Stimulated activated CD4-positive, alpha-beta T cell treated with anti-CD3 and anti-CD28 coated beads, Interleukin-1b, Interleukin-23, amount 100 ng/mL, for 4 hours (primary cell): Measurements from ENCODE around the gene LDHA.
A peak's percentile ranks its signal among the peaks of the same experiment; 100 is the strongest.
"Not testable (repeated sequence)": the region's sequence is repeated elsewhere in the genome, so short reads cannot be mapped to it uniquely, and the experiment has no call there.

Source experiments
- DNase-seq, 2 donors: peaks; one replicate each; pipeline ENCODE4 v3.0.0-alpha.2; 2020; ENCODE audit warnings: low read depth in 2 of 2

Gene LDHA

DNA sequence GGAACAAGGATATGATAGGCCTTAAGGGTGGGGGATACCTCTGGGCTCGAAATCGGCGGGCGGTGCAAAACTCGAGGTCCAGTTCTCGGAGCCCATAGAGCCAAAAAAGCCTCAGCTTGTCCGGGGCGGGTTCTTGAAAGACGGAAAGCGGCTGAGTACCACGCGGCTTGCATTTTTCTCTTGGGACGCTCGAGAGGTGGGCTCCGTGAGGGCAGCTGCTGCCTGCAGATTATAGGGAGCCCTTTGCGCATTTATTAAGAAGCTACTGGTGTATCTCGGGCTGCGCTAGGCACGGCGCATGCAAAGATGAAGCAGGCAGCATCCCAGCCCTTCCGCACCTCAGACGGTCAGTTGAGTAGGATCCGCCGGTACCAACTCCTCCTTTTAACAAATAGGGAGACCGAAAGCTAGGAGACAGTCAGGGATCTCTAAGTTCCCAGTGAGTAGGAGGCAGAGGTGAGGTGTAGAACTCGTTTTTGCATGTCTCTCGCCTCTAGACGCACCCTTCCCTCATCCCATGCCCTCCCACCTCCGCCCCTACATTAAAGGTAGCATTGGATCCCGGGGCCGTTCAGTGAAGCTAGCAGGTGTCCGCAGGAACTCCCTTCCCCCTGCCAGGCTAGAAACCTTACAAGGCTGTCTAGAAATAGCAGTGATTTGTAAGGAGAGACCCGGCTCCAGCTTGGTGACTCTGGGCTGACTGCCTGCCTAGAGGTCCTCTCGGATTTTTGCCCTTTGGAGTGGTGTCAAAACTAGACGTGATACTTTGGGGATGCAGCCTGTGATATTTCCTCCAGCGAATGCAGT is 768 bp downstream of the LDHA start:
- no peak for DNase-seq

DNA sequence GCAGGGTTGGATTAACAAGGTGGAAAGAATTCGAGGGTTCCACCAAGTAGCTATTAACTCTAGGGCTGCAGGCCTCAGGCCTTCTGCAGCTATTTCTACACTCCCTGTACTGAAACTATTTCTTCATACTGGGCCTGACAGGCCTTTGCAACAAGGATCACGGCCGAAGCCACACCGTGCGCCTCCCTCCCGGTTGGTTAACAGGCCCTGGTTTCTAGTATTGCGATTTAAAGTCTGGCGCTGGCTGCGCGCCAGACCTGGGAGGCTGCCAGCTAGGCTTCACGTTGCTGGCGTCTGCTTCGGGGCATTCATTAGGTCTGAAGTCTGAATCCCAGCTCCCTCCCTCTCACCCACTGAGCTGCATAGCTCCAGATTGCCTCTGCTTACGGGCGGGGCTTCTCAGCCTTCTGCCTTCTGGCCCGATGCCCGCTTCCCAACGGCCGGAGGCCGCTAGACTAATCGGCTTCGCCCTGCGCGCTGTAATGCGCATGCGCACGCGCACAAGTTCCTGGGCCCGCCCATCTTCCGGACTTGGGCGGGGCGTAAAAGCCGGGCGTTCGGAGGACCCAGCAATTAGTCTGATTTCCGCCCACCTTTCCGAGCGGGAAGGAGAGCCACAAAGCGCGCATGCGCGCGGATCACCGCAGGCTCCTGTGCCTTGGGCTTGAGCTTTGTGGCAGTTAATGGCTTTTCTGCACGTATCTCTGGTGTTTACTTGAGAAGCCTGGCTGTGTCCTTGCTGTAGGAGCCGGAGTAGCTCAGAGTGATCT is 1.6 kb downstream of the LDHA start:
- DNase-seq: peak; percentile 88 to 92

DNA sequence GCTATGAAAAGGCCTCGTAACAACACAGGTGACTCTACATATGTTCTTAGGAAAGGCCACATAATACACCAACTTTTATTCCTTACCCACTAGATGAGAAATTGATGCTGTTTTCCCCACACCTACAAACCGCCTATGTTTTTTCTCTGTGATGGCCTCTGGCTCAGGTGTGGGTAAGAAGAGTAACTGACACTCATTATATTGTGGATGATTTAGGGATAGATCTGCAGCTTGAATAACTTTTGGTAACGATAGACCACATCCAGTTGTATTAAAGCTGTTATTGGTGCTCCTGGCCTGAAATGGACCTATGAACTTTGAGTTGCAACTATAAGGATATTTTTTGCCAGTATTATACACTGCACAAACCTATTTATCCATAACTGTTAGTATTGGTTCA is 3.6 kb downstream of the LDHA start:
- DNase-seq: no peak

DNA sequence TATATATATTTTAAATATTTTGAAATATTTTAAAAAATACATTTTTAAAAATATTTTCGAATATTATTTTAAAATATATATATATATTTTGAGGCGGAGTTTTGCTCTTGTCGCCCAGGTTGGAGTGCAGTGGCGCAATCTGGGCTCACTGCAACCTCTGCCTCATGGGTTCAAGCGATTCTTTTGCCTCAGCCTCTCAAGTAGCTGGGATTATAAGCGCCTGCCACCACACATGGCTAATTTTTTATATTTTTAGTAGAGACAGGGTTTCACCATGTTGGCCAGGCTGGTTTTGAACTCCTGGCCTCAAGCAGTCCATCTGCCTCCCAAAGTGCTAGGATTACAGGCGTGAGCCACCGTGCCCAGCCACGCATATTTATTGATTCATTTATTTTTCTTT is 6.7 kb downstream of the LDHA start:
- not testable (repeated sequence) for DNase-seq

DNA sequence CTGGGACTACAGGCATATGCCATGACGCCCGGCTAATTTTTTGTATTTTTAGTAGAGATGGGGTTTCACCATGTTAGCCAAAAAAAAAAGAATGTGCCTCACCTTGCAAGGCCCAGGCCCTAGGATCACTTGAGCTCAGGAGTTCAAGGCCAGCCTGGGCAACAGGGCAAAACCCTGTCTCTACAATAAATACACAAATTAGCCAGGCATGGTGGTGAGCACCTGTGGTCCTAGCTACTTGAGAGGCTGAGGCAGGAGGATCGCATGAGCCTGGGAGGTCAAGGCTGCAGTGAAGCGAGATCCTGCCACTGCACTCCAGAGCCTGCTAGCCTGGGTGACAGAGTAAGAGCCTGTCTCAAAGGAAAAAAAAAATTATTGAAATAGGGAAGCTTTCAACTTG is 9.7 kb downstream of the LDHA start:
- no peak for DNase-seq

DNA sequence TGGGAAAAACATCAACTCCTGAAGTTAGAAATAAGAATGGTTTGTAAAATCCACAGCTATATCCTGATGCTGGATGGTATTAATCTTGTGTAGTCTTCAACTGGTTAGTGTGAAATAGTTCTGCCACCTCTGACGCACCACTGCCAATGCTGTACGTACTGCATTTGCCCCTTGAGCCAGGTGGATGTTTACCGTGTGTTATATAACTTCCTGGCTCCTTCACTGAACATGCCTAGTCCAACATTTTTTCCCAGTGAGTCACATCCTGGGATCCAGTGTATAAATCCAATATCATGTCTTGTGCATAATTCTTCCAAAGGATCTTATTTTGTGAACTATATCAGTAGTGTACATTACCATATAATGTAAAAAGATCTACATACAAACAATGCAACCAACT is 13.0 kb downstream of the LDHA start:
- DNase-seq: not testable (repeated sequence)

DNA sequence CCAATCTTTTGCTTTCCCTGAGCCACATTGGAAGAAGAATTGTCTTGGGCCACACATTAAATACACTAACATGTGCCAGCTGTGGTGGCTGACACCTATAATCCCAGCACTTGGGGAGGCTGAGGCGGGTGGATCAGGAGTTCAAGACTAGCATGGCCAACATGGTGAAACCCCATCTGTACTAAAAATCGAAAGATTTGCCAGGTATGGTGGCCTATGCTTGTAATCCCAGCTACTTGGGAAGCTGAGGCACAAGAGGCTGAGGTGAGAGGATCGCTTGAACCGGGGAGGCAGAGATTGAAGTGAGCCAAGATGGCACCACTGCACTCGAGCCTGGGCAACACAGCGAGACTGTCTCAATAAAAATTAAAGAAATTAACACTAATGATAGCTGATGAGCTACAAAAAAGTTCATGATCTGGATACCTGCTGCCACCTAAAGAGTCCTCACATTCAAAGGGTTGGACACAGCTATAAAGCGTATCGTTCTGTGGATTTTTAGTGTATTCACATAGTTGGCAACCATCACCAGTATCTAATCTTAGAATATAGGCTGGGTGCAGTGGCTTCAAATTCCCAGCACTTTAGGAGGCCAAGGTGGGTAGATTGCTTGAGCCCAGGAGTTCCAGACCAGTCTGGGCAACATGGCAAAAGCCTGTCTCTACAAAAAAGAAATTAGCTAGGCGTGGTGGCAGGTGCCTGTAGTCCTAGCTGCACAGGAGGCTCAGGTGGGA is 14.4 kb downstream of the LDHA start:
- no peak for DNase-seq

DNA sequence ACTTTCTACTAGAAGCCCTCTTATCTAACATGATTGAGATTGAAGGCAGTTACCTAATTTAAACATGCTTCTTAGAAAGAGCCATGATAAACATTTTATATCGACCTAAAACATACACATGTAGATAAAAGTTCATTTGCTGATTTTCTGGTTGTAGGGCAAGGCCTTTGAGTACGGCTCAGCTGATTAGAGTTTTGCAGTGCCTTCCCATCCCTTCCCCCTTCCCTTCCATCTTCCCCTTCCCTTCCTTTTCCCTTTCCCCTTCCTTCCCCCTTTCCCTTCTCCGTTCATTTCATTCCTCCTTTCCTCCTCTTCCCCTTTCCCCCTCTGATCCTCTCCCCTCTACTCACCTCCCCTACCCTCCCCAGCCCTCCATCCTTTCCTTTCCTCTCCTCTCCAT is 22.1 kb downstream of the LDHA start:
- DNase-seq: no peak

DNA sequence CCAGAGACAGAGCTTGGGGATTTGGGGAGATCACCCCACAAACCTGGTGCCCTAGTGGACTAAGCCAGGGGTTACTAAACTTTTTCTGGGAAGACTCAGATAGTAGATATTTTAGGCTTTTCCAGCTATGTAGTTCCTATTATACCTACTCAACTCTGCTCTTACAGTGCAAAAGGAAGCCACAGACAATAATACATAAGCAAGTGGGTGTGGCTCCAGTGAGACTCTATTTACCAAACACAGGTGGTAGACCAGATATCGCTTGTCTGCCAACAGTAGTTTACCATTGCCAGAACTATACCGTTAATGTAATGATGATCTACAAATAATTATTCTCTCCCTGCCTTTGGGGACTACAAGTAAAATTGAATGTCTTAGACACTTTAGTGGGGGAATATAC is 24.7 kb downstream of the LDHA start:
- DNase-seq: no peak

DNA sequence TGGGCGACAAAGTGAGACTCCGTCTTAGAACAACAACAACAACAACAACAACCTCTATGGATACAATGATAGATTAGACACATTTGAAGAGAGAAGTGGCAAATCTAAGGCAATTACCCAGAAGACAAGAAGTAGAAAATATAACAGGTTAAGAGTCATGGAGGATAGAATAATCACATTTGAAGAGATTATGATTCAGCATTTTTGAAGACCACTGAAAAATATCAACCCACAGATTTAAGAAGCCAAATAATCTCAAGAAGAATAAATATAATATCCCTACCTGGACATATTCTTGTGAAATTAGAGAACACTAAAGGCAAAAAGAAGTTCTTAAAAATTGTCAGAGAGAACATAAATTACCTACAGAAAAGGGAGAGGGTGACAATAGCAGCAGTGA is 25.7 kb downstream of the LDHA start:
- no peak for DNase-seq

DNA sequence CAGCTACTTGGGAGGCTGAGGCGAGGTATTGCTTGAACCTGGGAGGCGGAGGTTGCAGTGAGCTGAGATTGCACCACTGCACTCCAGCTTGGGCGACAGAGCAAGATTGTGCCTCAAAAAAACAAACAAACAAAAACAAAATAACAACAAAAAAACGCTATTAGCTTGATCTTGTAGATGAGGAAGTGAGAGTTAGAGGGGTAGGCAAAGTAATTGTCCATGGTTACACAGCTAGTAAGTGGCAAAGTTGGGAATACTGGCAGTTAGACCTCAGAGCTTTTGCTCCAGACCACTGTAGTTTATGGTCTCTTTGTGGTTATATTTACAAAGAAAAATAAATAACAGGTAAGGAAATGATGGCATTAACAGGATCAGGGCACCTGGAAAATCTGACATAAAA is 32.9 kb downstream of the LDHA start:
- DNase-seq: no peak

DNA sequence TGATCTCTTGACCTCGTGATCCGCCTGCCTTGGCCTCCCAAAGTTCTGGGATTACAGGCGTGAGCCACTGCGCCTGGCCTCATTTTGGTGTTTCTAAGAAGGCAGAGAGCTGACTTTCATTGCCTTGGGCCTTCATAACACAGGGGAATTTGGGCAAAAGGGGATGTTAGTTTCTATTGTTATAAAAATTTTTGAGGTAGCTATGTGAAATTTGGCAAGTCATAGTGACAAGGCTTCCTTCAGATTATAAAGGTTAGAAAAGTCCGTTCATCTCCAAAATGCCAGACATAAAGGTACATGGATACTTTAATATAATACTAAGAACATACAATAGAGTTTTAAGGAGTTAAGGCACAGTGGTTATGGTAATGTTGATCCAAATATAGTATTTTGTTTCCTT is 35.0 kb downstream of the LDHA start:
- DNase-seq: no peak

DNA sequence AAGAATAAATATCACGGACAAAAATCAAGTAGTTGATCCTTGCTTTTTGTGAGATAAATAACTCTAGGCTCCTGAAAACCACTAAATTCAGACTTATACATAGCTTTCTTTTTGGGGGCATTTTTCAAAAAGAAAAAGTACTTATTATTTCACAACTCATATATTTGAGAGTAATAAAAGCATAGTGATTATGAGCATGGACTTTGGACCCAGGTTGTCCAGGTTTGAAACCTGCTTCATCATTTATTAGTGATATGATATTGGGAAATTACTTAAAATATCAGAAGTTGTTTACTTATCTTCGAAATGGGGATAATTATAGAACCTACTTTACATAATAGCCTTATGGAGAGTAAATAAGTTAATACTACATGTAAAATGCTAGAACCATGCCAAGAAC is 44.3 kb downstream of the LDHA start:
- no peak for DNase-seq

DNA sequence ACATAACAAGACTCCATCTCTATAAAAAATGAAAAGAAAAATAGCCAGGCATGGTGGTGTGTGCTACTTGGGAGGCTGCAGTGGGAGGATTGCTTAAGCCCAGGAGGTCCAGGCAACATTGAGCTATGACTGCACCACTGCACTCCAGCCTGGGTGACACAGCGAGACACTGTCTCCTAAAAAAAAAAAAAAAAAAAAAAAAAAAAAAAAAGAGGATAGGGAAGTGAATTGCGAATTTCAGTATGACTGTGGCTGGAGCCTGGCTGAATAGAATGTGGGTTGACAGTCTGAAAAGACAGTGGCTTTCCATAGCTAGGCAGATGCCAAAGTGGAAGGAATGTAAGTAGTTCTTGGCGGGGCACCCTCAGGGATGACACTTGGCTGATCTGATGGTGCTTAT is 54.9 kb downstream of the LDHA start:
- no peak for DNase-seq

DNA sequence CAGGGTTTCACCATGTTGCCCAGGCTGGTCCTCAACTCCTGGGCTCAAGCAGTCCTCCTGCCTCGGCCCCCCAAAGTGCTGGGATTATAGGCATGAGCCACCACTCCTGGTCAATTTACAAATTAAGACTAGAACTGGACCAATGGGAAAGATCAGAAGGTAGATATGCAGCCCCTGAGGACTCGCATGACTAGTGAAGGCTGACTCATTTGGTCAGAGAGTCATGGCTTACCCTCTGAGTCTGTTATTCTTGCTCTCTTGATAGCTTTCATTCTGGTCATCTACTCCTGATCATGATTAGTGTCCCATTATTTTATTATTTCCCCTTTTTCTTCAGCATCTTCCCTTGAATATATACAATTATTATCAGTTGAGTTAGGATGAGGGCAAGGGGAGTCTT is 58.6 kb downstream of the LDHA start:
- DNase-seq: no peak

DNA sequence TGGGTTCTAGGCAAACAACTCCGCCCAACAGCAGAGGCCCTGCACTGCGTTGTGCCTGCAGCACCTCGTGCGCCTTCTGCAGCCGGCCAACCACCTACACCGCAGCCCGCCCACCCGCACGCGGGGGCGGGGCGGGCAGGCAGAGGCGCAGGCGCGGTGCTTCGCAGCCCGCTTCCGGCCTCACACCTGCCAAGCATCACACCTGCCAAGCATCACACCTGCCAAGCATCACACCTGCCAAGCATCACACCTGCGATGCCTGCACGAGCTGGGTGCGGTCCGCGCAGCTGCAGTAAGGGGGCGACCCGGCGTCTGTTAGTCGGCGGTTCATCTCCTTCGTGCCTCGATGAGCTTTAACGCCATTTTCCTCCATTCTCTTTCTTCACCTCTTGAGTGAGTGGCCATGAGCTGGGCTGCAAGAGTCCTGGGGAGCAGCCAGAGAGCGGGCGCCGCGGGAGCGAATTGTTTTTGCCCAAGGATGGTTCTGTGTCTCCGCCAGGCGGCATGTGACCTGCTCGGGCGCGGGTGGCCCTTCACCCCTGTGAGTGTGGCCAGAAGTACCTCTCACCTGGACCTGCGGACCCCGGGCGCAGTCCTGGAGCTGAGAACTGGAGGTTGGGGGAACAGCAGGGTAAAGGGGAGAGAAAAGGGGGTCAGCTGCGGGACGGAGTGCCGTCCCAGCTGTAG is 61.5 kb downstream of the LDHA start, which contains the start of gene LDHAL6A:
Gene LDHAL6A, plus strand, starts transcription at position 171 of the 687 bp plus-strand sequence. CDS start 825 bp downstream, outside the sequence.
- no peak for DNase-seq

DNA sequence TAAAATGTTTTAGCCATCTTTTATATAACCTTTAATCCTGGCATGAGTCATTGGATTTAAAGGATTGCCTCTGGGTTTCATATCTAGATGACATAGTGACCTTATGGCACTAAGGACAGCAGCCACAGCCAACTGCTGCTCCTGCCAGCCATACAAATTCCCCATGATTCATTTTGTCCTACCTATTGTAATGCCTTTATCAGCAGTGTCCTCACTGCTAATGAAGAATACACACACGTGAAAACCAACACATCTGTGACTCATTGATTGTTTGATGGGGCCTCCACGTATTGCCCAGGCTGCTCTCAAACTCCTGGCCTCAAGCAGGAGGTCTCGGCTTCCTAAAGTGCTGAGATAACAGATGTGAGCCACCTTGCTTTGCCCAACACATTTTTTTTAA is 63.1 kb downstream of the LDHA start:
- DNase-seq: no peak
